ENCODE data around the gene IER3. TPM values are rescaled to one million over a fixed set of nuclear protein-coding genes. Genes with fewer than 3 reads are reported as not detected.

IER3 gene
- total and polyA plus RNA-seq, 2 of the 13 experiments (the other 11 are each of a cell fraction or from before 2014, with no cell fraction given), result 51.1 to 131 TPM

DNA sequence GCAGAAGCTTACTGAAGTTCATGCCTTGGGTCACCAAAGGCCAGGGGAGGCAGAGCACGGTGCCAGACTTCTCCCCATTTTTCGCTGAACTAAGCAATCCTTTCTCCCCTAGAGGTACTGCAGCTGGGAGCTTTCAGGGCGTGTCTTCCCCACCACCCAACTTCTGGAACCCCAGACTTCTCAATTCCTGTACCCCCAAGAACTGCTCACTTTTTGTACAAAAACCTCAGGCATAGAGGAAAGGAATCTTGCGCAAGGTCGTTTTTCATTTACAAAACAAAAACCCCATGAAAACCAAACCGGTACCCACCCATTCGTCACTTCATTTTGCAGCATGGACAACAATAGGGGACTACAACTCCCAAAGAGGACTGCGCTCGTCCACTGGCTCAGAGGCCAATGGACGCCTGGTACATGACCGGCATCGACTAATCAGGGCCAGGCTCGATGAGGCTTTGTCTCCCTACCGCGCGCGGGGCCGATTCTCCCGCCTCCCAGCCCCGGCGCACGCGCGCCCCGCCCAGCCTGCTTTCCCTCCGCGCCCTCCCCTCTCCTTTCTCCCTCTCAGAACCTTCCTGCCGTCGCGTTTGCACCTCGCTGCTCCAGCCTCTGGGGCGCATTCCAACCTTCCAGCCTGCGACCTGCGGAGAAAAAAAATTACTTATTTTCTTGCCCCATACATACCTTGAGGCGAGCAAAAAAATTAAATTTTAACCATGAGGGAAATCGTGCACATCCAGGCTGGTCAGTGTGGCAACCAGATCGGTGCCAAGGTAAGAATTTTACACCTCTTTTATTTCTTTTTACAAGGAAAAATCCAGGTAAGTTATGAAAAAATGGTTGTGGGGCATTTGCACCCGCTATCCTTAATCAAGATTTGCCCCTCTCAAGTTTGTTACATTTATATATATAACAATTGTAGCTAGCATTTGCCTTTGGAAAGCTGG is 24.3 kb downstream of the IER3 start, which contains the start of gene TUBB (continued):
- TF ChIP-seq ATF2 (CRISPR knock-in tag; IDR thresholded peaks at IDR 0.05) (no peak), NFKBIZ (CRISPR knock-in tag; IDR thresholded peaks at IDR 0.05) (peak; percentile 61; the same call in 1 of the 2 replicates), SP5 (CRISPR knock-in tag; IDR thresholded peaks at IDR 0.05; ENCODE audit: borderline replicate concordance, low read depth) (peak; percentile 58; the same call in 1 of the 2 replicates), ZNF337 (CRISPR knock-in tag; IDR thresholded peaks at IDR 0.05; ENCODE audit: borderline replicate concordance, low read depth) (no peak), NFRKB (IDR thresholded peaks at IDR 0.05) (no peak), ZNF841 (CRISPR knock-in tag; IDR thresholded peaks at IDR 0.05; ENCODE audit: borderline replicate concordance) (no peak), ZNF121 (CRISPR knock-in tag; IDR thresholded peaks at IDR 0.05) (no peak), ZNF740 (CRISPR knock-in tag; IDR thresholded peaks at IDR 0.05) (peak; percentile 62; the same call in 1 of the 2 replicates), PTBP1 (IDR thresholded peaks at IDR 0.05; ENCODE audit: low read depth, low read length, poor library complexity, severe bottlenecking) (no peak), RFXAP (CRISPR knock-in tag; IDR thresholded peaks at IDR 0.05; ENCODE audit: borderline replicate concordance) (0 out of 2 replicates have a peak, but pooled peaks have one; percentile 30), ZNF12 (CRISPR knock-in tag; IDR thresholded peaks at IDR 0.05) (no peak), ZNF274 (CRISPR knock-in tag; IDR thresholded peaks at IDR 0.05) (peak; percentile 59; the same call in 1 of the 2 replicates), ZNF225 (CRISPR knock-in tag; IDR thresholded peaks at IDR 0.05) (no peak; the same call in 1 of the 2 replicates), ZMYM2 (CRISPR knock-in tag; IDR thresholded peaks at IDR 0.05) (no peak), ZBTB7B (CRISPR knock-in tag; IDR thresholded peaks at IDR 0.05) (0 out of 2 replicates have a peak, but pooled peaks have one; percentile 11), PAWR (CRISPR knock-in tag; IDR thresholded peaks at IDR 0.05; ENCODE audit: borderline replicate concordance) (no peak)
- TF ChIP-seq, protein P1, sequence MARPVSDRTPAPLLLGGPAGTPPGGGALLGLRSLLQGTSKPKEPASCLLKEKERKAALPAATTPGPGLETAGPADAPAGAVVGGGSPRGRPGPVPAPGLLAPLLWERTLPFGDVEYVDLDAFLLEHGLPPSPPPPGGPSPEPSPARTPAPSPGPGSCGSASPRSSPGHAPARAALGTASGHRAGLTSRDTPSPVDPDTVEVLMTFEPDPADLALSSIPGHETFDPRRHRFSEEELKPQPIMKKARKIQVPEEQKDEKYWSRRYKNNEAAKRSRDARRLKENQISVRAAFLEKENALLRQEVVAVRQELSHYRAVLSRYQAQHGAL (CRISPR knock-in tag; IDR thresholded peaks at IDR 0.05; ENCODE audit: not compliant biosample characterization), result peak; percentile 92
- TF ChIP-seq, protein P2, sequence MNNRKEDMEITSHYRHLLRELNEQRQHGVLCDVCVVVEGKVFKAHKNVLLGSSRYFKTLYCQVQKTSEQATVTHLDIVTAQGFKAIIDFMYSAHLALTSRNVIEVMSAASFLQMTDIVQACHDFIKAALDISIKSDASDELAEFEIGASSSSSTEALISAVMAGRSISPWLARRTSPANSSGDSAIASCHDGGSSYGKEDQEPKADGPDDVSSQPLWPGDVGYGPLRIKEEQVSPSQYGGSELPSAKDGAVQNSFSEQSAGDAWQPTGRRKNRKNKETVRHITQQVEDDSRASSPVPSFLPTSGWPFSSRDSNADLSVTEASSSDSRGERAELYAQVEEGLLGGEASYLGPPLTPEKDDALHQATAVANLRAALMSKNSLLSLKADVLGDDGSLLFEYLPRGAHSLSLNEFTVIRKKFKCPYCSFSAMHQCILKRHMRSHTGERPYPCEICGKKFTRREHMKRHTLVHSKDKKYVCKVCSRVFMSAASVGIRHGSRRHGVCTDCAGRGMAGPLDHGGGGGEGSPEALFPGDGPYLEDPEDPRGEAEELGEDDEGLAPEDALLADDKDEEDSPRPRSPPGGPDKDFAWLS (CRISPR knock-in tag; IDR thresholded peaks at IDR 0.05; ENCODE audit: borderline replicate concordance), result no peak
- TF ChIP-seq, protein P3, sequence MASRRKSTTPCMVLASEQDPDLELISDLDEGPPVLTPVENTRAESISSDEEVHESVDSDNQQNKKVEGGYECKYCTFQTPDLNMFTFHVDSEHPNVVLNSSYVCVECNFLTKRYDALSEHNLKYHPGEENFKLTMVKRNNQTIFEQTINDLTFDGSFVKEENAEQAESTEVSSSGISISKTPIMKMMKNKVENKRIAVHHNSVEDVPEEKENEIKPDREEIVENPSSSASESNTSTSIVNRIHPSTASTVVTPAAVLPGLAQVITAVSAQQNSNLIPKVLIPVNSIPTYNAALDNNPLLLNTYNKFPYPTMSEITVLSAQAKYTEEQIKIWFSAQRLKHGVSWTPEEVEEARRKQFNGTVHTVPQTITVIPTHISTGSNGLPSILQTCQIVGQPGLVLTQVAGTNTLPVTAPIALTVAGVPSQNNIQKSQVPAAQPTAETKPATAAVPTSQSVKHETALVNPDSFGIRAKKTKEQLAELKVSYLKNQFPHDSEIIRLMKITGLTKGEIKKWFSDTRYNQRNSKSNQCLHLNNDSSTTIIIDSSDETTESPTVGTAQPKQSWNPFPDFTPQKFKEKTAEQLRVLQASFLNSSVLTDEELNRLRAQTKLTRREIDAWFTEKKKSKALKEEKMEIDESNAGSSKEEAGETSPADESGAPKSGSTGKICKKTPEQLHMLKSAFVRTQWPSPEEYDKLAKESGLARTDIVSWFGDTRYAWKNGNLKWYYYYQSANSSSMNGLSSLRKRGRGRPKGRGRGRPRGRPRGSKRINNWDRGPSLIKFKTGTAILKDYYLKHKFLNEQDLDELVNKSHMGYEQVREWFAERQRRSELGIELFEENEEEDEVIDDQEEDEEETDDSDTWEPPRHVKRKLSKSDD (CRISPR knock-in tag; IDR thresholded peaks at IDR 0.05; ENCODE audit: low read depth), result no peak
- TF ChIP-seq, protein P4, sequence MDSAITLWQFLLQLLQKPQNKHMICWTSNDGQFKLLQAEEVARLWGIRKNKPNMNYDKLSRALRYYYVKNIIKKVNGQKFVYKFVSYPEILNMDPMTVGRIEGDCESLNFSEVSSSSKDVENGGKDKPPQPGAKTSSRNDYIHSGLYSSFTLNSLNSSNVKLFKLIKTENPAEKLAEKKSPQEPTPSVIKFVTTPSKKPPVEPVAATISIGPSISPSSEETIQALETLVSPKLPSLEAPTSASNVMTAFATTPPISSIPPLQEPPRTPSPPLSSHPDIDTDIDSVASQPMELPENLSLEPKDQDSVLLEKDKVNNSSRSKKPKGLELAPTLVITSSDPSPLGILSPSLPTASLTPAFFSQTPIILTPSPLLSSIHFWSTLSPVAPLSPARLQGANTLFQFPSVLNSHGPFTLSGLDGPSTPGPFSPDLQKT (CRISPR knock-in tag; IDR thresholded peaks at IDR 0.05; ENCODE audit: borderline replicate concordance), result no peak
